K562 (cell line): ENCODE results near the gene MYRIP. TPM values are rescaled to one million over a fixed set of nuclear protein-coding genes. Genes with fewer than 3 reads are reported as not detected.

ENCODE experiments used
- ATAC-seq: fragments of 200-7000 bp; cut with Tn5 transposase; 3 replicates; pipeline ENCODE4 v1.9.1; 2020; ENCODE audit warnings: moderate library complexity
- BruUV-seq: library from RNA; stranded (reverse); fragments of 400-500 nt; replicated peaks from 2 replicates; lab custom pipeline; 2021; lab: Mats Ljungman, UMichigan
- CTCF ChIA-PET: fragments of 300-600 bp; formaldehyde crosslinking; extraction: SDS; loops from one replicate; lab custom pipeline; 2021; ENCODE audit warnings: low intra/inter-chr PET ratio; lab: Yijun Ruan, JAX
- POLR2A ChIA-PET: fragments of 300-600, 350-650 bp; sonication (Branson Sonifier 250); formaldehyde crosslinking; extraction: SDS; loops from one replicate; lab custom pipeline; 2021; ENCODE audit warnings: antibody characterized with exemption, inconsistent platforms; lab: Yijun Ruan, JAX
- DNase-seq, 4 experiments: peaks; one replicate each; pipeline versions ENCODE4 v3.0.0 to v3.0.0-alpha.2; 2011 to 2018; ENCODE audit warnings: low spot score in 3 of 4, mixed read lengths in 3 of 4; ENCODE audit errors: extremely low read depth in 1 of 4
- FAIRE-seq: peaks from 2 replicates; lab custom pipeline; 2011; peaks lifted over from hg19 to GRCh38; lab: Jason Lieb, UNC
- H2AFZ ChIP-seq: 2 replicates; pipeline ENCODE4 v1.6.0; 2011; ENCODE audit warnings: low read depth, low read length, control low read depth, inconsistent platforms
- H3K27ac ChIP-seq: fragments of 200-600 bp; 3 replicates; pipeline ENCODE4 v1.8.0; 2011; ENCODE audit warnings: low read depth, mild to moderate bottlenecking, control low read depth, inconsistent platforms, low read length, moderate library complexity, mixed read lengths; ENCODE audit errors: extremely low read depth
- H3K27me3 ChIP-seq, 2 experiments: fragments of 300-600 bp in 1 of 2; 2 replicates in 1 of 2; 3 replicates in 1 of 2; pipeline versions ENCODE4 v1.6.0 to v1.8.0; 2011; ENCODE audit warnings: inconsistent platforms in 2 of 2, low read length in 2 of 2, mild to moderate bottlenecking in 1 of 2, mixed read lengths in 1 of 2, moderate library complexity in 1 of 2; ENCODE audit not compliant: control insufficient read depth in 2 of 2, insufficient read depth in 2 of 2
- H3K36me3 ChIP-seq: fragments of 300-600 bp; 3 replicates; pipeline ENCODE4 v1.8.0; 2011; ENCODE audit warnings: mild to moderate bottlenecking, low read length, inconsistent platforms; ENCODE audit not compliant: control insufficient read depth, insufficient read depth
- H3K4me1 ChIP-seq, 2 experiments: fragments of 200-600 bp in 1 of 2; replicated peaks in 1 of 2; 2 replicates in 1 of 2; 3 replicates in 1 of 2; pipeline versions ENCODE4 v1.5.1 to v1.8.0; 2011; ENCODE audit warnings: inconsistent platforms in 2 of 2, low read length in 2 of 2, mild to moderate bottlenecking in 1 of 2, mixed read lengths in 1 of 2, moderate library complexity in 1 of 2; ENCODE audit not compliant: control insufficient read depth in 2 of 2, insufficient read depth in 2 of 2
- H3K4me2 ChIP-seq: 2 replicates; pipeline ENCODE4 v1.6.1; 2011; ENCODE audit warnings: low read length, control low read depth, inconsistent platforms, mixed read lengths; ENCODE audit not compliant: insufficient read depth
- H3K4me3 ChIP-seq: fragments of 200-600 bp; sonication (generic), shearing (Covaris generic); 2 replicates; pipeline ENCODE4 v1.5.1; 2016; ENCODE audit warnings: control low read depth, inconsistent platforms
- H3K79me2 ChIP-seq: fragments of 200-600 bp; 3 replicates; pipeline ENCODE4 v1.8.0; 2011; ENCODE audit warnings: low read length, inconsistent platforms; ENCODE audit not compliant: control insufficient read depth, insufficient read depth
- H3K9ac ChIP-seq, 2 experiments: 2 replicates each; pipeline versions ENCODE4 v1.6.0 to v1.6.1; 2011; ENCODE audit warnings: low read depth in 2 of 2, low read length in 2 of 2, control low read depth in 1 of 2, inconsistent platforms in 1 of 2, mild to moderate bottlenecking in 1 of 2, mixed read lengths in 1 of 2; ENCODE audit not compliant: insufficient read depth in 1 of 2
- H3K9me1 ChIP-seq: one replicate; pipeline ENCODE4 v1.6.0; 2011; ENCODE audit warnings: inconsistent platforms, mild to moderate bottlenecking, low read length, moderate library complexity; ENCODE audit not compliant: control insufficient read depth, insufficient read depth
- H3K9me3 ChIP-seq: replicated peaks from 2 replicates; pipeline ENCODE4 v1.5.1; 2011; ENCODE audit warnings: low read depth, low read length, inconsistent platforms; ENCODE audit not compliant: control insufficient read depth, insufficient read depth
- H4K20me1 ChIP-seq: replicated peaks from 2 replicates; pipeline ENCODE4 v1.6.1; 2011; ENCODE audit warnings: low read length, inconsistent platforms, mixed read lengths; ENCODE audit not compliant: control insufficient read depth, insufficient read depth
- CBFA2T2 ChIP-seq: fragments of 450-650 bp; conservative IDR thresholded peaks from 2 replicates; pipeline ENCODE4 v1.6.1; 2017; ENCODE audit warnings: mild to moderate bottlenecking
- FUS ChIP-seq: fragments of 200-400 bp; formaldehyde crosslinking; optimal IDR thresholded peaks from 2 replicates; pipeline ENCODE3; 2017; ENCODE audit warnings: low read depth, low read length
- IRF2 ChIP-seq: sonication (generic); formaldehyde crosslinking; IDR thresholded peaks from 2 replicates; pipeline ENCODE4 v1.8.1; 2022; ENCODE audit warnings: mild to moderate bottlenecking, missing genetic modification reagents
- SAP30 ChIP-seq: fragments of 200-600 bp; sonication (generic); IDR thresholded peaks from 2 replicates; pipeline ENCODE4 v1.6.1; 2012; ENCODE audit warnings: borderline replicate concordance, low read depth, mild to moderate bottlenecking, moderate library complexity, low read length, control low read depth, inconsistent platforms; ENCODE audit not compliant: insufficient read depth, poor library complexity, severe bottlenecking
- SOX6 ChIP-seq: fragments of 450-650 bp; IDR thresholded peaks from 2 replicates; pipeline ENCODE4 v1.6.1; 2014; ENCODE audit warnings: mild to moderate bottlenecking
- WGBS: fragments of 100-300 bp; shearing (Covaris generic); methylation state at CpG from one replicate; pipeline ENCODE4 v1.1.6; 2016; ENCODE audit warnings: low coverage, mixed read lengths; ENCODE audit not compliant: insufficient coverage; ENCODE audit errors: missing lambda C conversion rate; 5-methylcytosine and 5-hydroxymethylcytosine counted together
- in situ Hi-C: fragments of 300-500 bp; cut with MboI; formaldehyde crosslinking; loops from 4 replicates; pipeline ENCODE4 v1.15.0; 2018; ENCODE audit warnings: inconsistent platforms, mixed read lengths
- intact Hi-C: fragments of 100-400 bp; cut with micrococcal nuclease; formaldehyde crosslinking; loops from 2 replicates; pipeline ENCODE4 v1.14.2; 2022
- polyA plus RNA-seq, 8 experiments: library from polyadenylated mRNA; depleted of rRNA in 4 of 8; stranded (reverse) in 5 of 8; unstranded in 3 of 8; fragments of >200 nt; fragmentation: Nextera tagmentation in 2 of 8; fragmentation: Illumina TruSeq in 1 of 8; extraction: Ambion mirVana in 2 of 8; extraction: Trizol in 1 of 8; gene quantifications; 2 replicates each; pipeline versions ENCODE4 v1.2.1 to v1.2.3, GENCODE V29; 2011 to 2014; ENCODE audit warnings: inconsistent platforms in 1 of 8, missing spikeins in 1 of 8
- total RNA-seq, 7 experiments: library from RNA; depleted of rRNA in 6 of 7; stranded (reverse); fragments of >200 nt in 6 of 7; fragmentation: Illumina TruSeq in 2 of 7; extraction: Trizol in 2 of 7; gene quantifications; 2 replicates each; pipeline versions ENCODE4 v1.2.1 to v1.2.3, GENCODE V29; 2011 to 2021; ENCODE audit warnings: low replicate concordance in 1 of 7
- TF ChIP-seq, protein P1 (sequence below): fragments of 250-450 bp; sonication (Bioruptor Pico); IDR thresholded peaks from 2 replicates; pipeline ENCODE4 v1.4.0; 2020; ENCODE audit warnings: mild to moderate bottlenecking, moderate library complexity
- TF ChIP-seq, protein P2 (sequence below): sonication (generic); formaldehyde crosslinking; IDR thresholded peaks from 2 replicates; pipeline ENCODE4 v1.4.0; 2020; ENCODE audit warnings: mild to moderate bottlenecking, missing genetic modification reagents
- TF ChIP-seq, protein P3 (sequence below): fragments of 450-650 bp; IDR thresholded peaks from 2 replicates; pipeline ENCODE4 v1.6.1; 2017; ENCODE audit warnings: antibody characterized with exemption
- TF ChIP-seq, protein P4 (sequence below): sonication (generic); formaldehyde crosslinking; IDR thresholded peaks from 2 replicates; pipeline ENCODE4 v1.8.1; 2023; ENCODE audit warnings: missing genetic modification reagents, mild to moderate bottlenecking, borderline replicate concordance

Gene MYRIP
- total and polyA plus RNA-seq, 9 of the 15 experiments (the other 6 are each of a cell fraction or from before 2014, with no cell fraction given), result 0.03 to 0.12 TPM; not detected in 7

DNA sequence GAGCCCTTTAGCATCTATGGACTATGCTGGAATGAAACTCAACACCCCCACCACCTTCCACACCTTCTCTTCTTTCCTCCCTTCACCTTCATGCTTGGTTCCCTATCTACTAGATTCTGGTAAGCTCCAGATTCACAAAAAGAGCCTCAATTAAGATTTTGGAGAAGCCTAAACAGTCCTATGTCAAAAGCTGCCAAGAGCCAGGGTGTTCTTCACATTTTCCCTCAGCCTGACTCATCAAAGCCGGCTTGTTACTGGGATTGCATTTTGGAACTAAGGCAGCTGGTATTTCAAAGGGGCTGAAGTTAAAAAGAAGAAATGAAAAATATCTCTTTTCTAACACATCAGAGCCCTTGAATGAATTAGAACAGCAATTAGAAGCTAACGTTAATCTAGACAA lies 247.7 kb downstream of the MYRIP start:
- no peak for TF ChIP-seq SAP30
- no peak for TF ChIP-seq FUS
- TF ChIP-seq, protein P1, sequence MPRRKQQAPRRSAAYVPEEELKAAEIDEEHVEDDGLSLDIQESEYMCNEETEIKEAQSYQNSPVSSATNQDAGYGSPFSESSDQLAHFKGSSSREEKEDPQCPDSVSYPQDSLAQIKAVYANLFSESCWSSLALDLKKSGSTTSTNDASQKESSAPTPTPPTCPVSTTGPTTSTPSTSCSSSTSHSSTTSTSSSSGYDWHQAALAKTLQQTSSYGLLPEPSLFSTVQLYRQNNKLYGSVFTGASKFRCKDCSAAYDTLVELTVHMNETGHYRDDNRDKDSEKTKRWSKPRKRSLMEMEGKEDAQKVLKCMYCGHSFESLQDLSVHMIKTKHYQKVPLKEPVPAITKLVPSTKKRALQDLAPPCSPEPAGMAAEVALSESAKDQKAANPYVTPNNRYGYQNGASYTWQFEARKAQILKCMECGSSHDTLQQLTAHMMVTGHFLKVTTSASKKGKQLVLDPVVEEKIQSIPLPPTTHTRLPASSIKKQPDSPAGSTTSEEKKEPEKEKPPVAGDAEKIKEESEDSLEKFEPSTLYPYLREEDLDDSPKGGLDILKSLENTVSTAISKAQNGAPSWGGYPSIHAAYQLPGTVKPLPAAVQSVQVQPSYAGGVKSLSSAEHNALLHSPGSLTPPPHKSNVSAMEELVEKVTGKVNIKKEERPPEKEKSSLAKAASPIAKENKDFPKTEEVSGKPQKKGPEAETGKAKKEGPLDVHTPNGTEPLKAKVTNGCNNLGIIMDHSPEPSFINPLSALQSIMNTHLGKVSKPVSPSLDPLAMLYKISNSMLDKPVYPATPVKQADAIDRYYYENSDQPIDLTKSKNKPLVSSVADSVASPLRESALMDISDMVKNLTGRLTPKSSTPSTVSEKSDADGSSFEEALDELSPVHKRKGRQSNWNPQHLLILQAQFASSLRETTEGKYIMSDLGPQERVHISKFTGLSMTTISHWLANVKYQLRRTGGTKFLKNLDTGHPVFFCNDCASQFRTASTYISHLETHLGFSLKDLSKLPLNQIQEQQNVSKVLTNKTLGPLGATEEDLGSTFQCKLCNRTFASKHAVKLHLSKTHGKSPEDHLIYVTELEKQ (CRISPR knock-in tag), result no peak
- TF ChIP-seq, protein P2, sequence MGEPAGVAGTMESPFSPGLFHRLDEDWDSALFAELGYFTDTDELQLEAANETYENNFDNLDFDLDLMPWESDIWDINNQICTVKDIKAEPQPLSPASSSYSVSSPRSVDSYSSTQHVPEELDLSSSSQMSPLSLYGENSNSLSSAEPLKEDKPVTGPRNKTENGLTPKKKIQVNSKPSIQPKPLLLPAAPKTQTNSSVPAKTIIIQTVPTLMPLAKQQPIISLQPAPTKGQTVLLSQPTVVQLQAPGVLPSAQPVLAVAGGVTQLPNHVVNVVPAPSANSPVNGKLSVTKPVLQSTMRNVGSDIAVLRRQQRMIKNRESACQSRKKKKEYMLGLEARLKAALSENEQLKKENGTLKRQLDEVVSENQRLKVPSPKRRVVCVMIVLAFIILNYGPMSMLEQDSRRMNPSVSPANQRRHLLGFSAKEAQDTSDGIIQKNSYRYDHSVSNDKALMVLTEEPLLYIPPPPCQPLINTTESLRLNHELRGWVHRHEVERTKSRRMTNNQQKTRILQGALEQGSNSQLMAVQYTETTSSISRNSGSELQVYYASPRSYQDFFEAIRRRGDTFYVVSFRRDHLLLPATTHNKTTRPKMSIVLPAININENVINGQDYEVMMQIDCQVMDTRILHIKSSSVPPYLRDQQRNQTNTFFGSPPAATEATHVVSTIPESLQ (CRISPR knock-in tag), result no peak
- no peak for TF ChIP-seq IRF2 (CRISPR knock-in tag)
- no peak for TF ChIP-seq SOX6
- TF ChIP-seq, protein P3, sequence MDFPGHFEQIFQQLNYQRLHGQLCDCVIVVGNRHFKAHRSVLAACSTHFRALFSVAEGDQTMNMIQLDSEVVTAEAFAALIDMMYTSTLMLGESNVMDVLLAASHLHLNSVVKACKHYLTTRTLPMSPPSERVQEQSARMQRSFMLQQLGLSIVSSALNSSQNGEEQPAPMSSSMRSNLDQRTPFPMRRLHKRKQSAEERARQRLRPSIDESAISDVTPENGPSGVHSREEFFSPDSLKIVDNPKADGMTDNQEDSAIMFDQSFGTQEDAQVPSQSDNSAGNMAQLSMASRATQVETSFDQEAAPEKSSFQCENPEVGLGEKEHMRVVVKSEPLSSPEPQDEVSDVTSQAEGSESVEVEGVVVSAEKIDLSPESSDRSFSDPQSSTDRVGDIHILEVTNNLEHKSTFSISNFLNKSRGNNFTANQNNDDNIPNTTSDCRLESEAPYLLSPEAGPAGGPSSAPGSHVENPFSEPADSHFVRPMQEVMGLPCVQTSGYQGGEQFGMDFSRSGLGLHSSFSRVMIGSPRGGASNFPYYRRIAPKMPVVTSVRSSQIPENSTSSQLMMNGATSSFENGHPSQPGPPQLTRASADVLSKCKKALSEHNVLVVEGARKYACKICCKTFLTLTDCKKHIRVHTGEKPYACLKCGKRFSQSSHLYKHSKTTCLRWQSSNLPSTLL, result no peak
- TF ChIP-seq, protein P4, sequence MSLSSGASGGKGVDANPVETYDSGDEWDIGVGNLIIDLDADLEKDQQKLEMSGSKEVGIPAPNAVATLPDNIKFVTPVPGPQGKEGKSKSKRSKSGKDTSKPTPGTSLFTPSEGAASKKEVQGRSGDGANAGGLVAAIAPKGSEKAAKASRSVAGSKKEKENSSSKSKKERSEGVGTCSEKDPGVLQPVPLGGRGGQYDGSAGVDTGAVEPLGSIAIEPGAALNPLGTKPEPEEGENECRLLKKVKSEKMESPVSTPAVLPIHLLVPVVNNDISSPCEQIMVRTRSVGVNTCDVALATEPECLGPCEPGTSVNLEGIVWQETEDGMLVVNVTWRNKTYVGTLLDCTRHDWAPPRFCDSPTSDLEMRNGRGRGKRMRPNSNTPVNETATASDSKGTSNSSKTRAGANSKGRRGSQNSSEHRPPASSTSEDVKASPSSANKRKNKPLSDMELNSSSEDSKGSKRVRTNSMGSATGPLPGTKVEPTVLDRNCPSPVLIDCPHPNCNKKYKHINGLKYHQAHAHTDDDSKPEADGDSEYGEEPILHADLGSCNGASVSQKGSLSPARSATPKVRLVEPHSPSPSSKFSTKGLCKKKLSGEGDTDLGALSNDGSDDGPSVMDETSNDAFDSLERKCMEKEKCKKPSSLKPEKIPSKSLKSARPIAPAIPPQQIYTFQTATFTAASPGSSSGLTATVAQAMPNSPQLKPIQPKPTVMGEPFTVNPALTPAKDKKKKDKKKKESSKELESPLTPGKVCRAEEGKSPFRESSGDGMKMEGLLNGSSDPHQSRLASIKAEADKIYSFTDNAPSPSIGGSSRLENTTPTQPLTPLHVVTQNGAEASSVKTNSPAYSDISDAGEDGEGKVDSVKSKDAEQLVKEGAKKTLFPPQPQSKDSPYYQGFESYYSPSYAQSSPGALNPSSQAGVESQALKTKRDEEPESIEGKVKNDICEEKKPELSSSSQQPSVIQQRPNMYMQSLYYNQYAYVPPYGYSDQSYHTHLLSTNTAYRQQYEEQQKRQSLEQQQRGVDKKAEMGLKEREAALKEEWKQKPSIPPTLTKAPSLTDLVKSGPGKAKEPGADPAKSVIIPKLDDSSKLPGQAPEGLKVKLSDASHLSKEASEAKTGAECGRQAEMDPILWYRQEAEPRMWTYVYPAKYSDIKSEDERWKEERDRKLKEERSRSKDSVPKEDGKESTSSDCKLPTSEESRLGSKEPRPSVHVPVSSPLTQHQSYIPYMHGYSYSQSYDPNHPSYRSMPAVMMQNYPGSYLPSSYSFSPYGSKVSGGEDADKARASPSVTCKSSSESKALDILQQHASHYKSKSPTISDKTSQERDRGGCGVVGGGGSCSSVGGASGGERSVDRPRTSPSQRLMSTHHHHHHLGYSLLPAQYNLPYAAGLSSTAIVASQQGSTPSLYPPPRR, result no peak
- no peak for TF ChIP-seq CBFA2T2
- no peaks in the 10 kb centered on the region for H3K4me1 ChIP-seq
- no peak overlapping the region for H3K4me3 ChIP-seq
- CTCF ChIA-PET, result no interaction called here
- BruUV-seq, result no TSS peak
- no peak overlapping the region for H3K9ac ChIP-seq
- ATAC-seq (no peak), DNase-seq (no peak), FAIRE-seq (no peak)
- H3K9me3 ChIP-seq, result no peaks in the 10 kb centered on the region
- POLR2A ChIA-PET, result interaction anchor here (1.2 to 1.5 kb wide), 2 partner anchors 10 to 15 kb away, joined by 3 to 4 read pairs; no protein-coding TSS in a partner anchor
- no peaks in the 10 kb centered on the region for H4K20me1 ChIP-seq
- H3K27ac ChIP-seq, result no peak overlapping the region
- H3K79me2 ChIP-seq, result no peaks in the 10 kb centered on the region
- H3K4me2 ChIP-seq, result no peak overlapping the region
- no peaks in the 10 kb centered on the region for H3K9me1 ChIP-seq
- H3K36me3 ChIP-seq, result no peaks in the 10 kb centered on the region
- in situ Hi-C loops (no loop called here), intact Hi-C loops (no loop called here)
- H3K27me3 ChIP-seq, result no peaks in the 10 kb centered on the region
- H2AFZ ChIP-seq, result no peak overlapping the region
- 0% methylated on average over 2 of the region's 2 CpGs for WGBS
